Osteocyte (in vitro differentiated cells): Measurements from ENCODE around the gene GATA2. TPM values are rescaled to one million over a fixed set of nuclear protein-coding genes. Genes with fewer than 3 reads are reported as not detected.

Experiments used
- DNase-seq: peaks from one replicate; pipeline ENCODE4 v3.0.0; 2021; ENCODE audit warnings: mixed read lengths; ENCODE audit not compliant: unreplicated experiment; ENCODE audit errors: extremely low spot score
- H3K27ac Mint-ChIP-seq: one replicate; pipeline ENCODE4 v1.8.0; 2021; ENCODE audit warnings: mild to moderate bottlenecking, mixed read lengths; ENCODE audit not compliant: unreplicated experiment
- H3K27me3 Mint-ChIP-seq: one replicate; pipeline ENCODE4 v1.8.0; 2021; ENCODE audit warnings: mixed read lengths; ENCODE audit not compliant: unreplicated experiment
- H3K36me3 Mint-ChIP-seq: one replicate; pipeline ENCODE4 v1.8.0; 2021; ENCODE audit warnings: mixed read lengths; ENCODE audit not compliant: unreplicated experiment
- H3K4me1 Mint-ChIP-seq: one replicate; pipeline ENCODE4 v1.8.0; 2021; ENCODE audit warnings: mixed read lengths; ENCODE audit not compliant: unreplicated experiment
- H3K4me3 Mint-ChIP-seq: one replicate; pipeline ENCODE4 v1.8.0; 2021; ENCODE audit warnings: mild to moderate bottlenecking, moderate library complexity, mixed read lengths; ENCODE audit not compliant: unreplicated experiment
- H3K9me3 Mint-ChIP-seq: one replicate; pipeline ENCODE4 v1.8.0; 2021; ENCODE audit warnings: mixed read lengths; ENCODE audit not compliant: unreplicated experiment
- CTCF ChIP-seq: fragments of 200-600 bp; sonication (generic); IDR thresholded peaks from 2 replicates; pipeline ENCODE4 v1.5.0; 2021; ENCODE audit warnings: antibody characterized with exemption, mild to moderate bottlenecking, moderate library complexity
- total RNA-seq: library from RNA; stranded (reverse); gene quantifications from 2 replicates; pipeline ENCODE4 v1.2.1, GENCODE V29; 2021

Gene GATA2
- total RNA-seq, 1 donor from 2014 or later: 0.67 TPM

GRCh38 chr3:128434524-128434923 is 58.5 kb downstream of the GATA2 start:
- Mint-ChIP-seq H3K4me1 (peaks cover 27% of the 10 kb centered on the region), H3K27ac (no peak overlapping the region), H3K9me3 (peaks cover 5% of the 10 kb centered on the region), H3K36me3 (no peaks in the 10 kb centered on the region), H3K27me3 (peaks cover 68% of the 10 kb centered on the region), H3K4me3 (no peak overlapping the region)
- no peak for DNase-seq
- TF ChIP-seq CTCF: no peak

GRCh38 chr3:128433837-128434165 is 59.2 kb downstream of the GATA2 start:
- DNase-seq: no peak
- no peak overlapping the region for H3K27ac Mint-ChIP-seq
- TF ChIP-seq CTCF: no peak
- peaks cover 64% of the 10 kb centered on the region for H3K27me3 Mint-ChIP-seq
- H3K4me3 Mint-ChIP-seq: no peak overlapping the region
- H3K36me3 Mint-ChIP-seq: no peaks in the 10 kb centered on the region
- peaks cover 20% of the 10 kb centered on the region for H3K4me1 Mint-ChIP-seq
- H3K9me3 Mint-ChIP-seq: peaks cover 5% of the 10 kb centered on the region

DNA sequence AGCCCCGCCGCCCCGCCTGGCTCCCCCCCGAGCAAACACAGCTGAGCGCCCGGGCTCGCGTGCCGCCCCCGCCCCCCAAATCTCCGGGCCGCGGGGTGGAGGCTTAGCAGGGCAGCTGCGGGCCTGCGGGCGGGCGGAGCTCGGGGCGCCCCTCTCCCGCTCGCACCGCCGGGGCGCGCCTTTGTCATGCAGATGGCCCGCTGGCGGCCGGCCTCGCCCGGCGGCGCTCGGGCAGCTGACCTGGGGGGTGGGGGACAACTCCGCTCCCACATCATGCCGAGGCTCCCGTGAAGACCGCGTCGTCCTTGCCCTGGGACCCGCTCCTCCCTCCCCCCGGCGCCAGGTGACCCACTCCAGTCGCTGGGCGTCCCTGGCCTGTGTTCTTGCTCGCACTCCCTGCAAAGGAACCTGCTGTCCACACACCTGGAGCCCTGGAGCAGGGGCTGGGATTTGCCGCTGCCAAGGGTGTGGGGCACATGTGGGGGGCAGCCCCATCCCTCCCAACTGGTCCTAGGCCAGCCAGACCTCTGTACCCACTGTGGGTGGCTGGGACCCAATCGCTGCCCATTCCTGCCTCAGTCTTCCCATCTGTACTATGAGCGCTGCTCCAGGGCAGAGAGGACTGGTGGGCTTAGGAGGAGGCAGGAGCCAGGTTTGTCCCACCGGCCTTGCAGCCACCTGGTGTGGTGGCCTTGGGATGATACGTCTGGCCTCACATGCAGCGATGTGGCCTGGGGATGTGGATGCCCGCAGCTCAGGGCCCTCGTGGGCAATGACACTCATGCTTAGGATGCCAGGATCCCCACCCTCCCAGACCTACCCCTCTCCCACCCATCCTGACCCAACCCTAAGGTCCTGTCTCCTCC is 59.8 kb downstream of the GATA2 start:
- Mint-ChIP-seq H3K36me3 (no peaks in the 10 kb centered on the region), H3K9me3 (peaks cover 5% of the 10 kb centered on the region), H3K27me3 (peaks cover 68% of the 10 kb centered on the region), H3K4me1 (peaks cover 20% of the 10 kb centered on the region), H3K27ac (no peak overlapping the region), H3K4me3 (peak overlapping the region; percentile 38)
- no peak for DNase-seq
- no peak for TF ChIP-seq CTCF

DNA sequence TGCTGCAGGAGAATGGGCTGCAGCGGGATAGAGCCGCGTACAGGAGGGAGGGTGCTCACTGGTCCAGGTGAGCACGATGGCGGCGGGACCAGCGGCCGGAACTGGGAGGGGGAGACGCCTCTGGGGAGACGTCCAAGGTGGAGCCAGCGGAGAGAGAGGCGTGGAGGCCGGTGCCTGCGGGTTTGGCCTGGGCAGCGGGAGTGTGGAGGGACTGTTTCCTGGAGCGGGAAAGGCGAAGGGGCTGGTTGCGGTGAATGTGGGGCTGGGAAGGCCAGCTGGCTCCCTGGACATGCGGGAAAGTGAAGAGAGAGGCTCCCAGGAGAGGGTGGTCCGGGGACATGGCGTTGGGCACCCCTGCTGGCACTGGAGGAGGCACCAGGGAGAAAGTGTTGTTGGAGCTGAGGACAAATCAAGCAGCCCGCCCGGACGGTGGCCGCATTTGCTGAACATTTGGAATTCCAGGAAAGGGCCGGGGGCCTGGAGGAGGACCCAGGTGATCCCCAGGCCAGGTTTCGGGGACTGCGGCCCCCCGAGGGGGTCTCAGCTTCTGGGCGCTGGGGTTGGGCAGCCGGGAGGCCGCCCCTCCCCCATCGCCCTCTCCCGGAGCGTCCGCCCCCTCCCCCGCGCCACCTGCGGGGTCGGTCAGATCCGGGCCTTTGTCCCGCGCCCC is 60.6 kb downstream of the GATA2 start:
- no peak for DNase-seq
- peaks cover 5% of the 10 kb centered on the region for H3K9me3 Mint-ChIP-seq
- no peak overlapping the region for H3K27ac Mint-ChIP-seq
- TF ChIP-seq CTCF: no peak
- H3K36me3 Mint-ChIP-seq: no peaks in the 10 kb centered on the region
- H3K4me1 Mint-ChIP-seq: peaks cover 20% of the 10 kb centered on the region
- peak overlapping the region; percentile 64 for H3K4me3 Mint-ChIP-seq
- H3K27me3 Mint-ChIP-seq: peaks cover 67% of the 10 kb centered on the region

GRCh38 chr3:128431803-128432300 is 61.1 kb downstream of the GATA2 start:
- Mint-ChIP-seq H3K4me3 (peak overlapping the region; percentile 64), H3K36me3 (no peaks in the 10 kb centered on the region), H3K4me1 (peaks cover 20% of the 10 kb centered on the region), H3K27ac (no peak overlapping the region), H3K9me3 (peaks cover 5% of the 10 kb centered on the region), H3K27me3 (peaks cover 61% of the 10 kb centered on the region)
- DNase-seq: no peak
- TF ChIP-seq CTCF: no peak
